ENCODE results near the gene DEFB132.
A peak's percentile ranks its signal among the peaks of the same experiment; 100 is the strongest.

Gene DEFB132

DNA sequence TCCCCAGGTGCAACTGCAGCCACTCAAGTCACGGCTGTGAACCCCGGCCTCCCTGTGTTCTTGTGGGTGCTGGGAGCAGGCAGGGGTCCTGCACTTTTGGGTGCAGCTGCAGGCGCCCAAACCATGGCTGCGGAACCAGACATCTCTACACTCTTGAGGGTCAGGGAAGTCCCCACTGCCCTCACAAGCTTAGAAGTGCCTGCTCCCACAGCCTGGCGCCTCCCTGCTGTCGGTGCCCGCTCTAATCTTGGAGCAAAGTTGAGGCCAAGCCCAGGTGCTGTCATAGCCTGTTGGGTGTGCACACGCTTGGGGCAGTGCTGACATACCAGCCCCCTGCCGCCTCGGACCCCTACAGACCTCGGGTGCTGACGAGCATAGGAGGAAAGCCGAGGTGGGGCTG lies 6.2 kb downstream of the DEFB132 start:
- DNase-seq (ENCODE audit: low read depth, low spot score) = no peak

DNA sequence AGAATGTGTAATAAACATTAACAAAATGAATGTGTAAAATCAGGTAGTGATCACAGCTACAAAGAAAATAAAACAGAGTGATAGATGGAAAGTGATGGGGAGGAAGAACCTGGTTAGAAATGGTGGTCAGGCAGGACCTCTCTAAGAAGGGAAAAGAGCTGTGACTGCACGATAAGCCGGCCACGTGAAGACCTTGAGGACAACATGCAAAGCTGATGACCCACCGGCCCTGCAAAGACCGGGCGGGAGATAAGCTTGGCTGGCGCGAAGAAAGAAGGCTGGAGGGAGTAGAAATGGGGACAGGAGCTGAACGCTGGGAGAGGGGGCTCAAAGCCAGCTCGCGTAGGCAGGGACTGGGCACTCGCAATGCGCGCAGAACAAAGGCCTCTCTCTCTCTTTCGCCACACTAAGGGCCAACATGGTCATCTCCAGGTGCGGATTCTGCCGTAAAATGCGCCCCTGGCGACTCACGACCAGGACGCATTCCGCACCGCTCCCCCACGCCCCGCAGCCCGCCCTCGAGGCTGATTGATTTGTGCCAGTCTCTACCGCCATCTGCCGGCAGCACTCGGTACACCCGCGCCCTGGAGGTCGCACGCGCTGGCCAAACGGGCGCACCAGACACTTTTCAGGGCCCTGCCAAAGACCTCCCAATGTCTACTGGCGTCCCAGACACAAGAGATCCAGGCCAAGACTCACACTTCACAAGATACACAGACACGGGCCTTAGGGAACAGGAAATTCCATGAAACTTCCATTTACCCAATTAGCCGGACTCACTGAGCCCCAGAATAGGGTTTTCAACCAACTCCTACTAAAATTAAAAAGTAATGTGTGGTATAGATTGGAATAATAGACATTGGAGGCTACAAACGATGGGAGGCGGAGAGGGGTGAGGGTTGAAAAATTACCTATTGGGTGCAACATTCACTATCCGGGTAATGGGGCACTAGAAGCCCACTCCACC lies 9.4 kb downstream of the DEFB132 start:
- peak; percentile 36 for DNase-seq (ENCODE audit: low read depth, low spot score)

DNA sequence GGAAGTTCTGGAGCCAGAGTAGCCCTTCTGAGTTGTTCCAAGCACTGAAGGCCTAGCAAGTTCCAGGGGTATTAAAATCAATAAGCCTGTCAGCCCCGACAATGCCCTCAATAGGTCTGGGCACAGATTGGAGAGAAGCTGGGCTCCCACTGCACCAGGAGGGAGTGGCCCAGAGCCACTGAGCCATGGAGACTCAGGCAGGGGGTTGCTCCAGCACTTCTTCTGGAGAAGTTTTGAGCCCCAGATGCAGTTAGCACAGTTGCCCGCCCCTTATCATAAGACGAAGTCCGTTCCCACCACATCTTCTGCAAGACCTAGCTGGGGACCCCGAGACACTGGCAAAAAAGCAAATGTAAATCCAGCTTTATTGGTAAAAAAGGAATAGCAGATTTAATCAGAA lies 13.0 kb downstream of the DEFB132 start:
- no peak for DNase-seq (ENCODE audit: low read depth, low spot score)

DNA sequence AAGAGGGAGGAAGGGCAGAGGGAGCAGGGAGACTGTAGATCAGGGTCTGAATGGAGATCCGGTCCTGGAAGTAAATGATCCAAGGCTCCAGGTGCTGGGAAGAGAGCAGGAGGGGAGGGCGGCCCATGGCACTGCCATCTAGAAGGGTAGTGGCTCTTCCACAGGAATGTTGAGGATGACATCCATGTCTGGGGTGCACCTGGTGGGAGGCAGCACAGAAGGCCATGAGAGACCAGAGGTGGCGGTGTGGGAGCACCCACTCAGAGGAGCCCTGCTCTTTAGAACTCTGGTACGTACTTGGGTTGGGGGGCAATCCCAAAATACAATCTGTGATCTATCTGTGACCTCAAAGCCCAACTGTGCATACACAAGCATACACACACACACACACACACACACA lies 13.5 kb downstream of the DEFB132 start:
- no peak for DNase-seq (ENCODE audit: low read depth, low spot score)

DNA sequence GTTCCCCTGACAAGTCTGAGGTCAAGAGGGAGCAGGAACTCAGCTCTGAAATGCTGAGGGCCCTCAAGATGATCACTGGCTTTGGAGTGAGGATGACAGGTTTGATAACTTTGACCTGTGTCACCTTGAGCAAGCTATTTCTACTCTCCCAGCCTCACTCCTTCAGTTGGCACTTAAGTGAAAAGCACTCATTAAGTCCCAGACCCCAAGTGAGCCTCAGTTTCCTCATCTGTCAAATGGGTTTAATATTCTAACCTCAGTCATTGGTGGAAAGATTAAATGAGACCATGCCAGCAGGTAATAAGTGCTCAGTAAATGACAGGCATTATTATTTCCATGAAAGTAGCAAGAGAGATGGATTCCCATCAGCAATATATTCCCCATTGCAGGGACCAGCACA lies 14.0 kb downstream of the DEFB132 start:
- no peak for DNase-seq (ENCODE audit: low read depth, low spot score)

DNA sequence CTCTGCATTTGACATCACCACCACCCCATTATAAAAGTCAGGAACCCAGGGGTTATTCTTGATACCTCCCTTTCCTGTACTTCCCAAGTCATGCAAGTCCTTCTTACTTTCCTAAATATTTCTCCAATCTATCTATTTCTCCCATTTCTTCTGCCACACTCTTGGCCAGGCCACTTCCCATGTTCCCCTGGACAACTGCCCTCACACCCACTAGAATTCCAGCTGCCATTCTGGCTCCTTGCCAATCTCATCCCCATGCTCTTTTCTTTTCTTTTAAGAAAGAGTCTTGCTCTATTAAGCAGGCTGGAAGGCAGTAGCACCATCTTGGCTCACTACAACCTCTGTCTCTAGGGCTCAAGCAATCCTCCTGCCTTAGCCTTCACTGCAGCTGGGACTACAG lies 15.2 kb downstream of the DEFB132 start:
- no peak for DNase-seq (ENCODE audit: low read depth, low spot score)

DNA sequence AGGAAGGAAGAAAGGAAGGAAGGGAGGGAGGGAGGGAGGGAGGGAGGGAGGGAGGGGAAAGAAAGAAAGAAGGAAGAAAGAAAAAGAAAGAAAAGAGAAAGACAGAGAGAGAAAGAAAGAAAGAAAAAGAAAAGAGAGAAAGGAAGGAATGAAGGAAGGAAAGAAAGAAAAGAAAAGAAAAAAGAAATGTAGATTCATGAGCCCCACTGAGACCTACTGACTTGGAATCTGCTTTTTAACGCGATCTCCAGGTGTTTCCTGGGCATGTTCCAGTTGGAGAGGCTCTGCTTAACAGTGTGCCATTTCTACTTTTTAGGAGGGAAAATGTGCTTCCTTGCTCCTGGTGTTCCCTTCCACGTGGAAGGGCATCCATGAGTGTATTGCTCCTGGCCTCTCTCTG lies 16.4 kb downstream of the DEFB132 start:
- no peak for DNase-seq (ENCODE audit: low read depth, low spot score)

DNA sequence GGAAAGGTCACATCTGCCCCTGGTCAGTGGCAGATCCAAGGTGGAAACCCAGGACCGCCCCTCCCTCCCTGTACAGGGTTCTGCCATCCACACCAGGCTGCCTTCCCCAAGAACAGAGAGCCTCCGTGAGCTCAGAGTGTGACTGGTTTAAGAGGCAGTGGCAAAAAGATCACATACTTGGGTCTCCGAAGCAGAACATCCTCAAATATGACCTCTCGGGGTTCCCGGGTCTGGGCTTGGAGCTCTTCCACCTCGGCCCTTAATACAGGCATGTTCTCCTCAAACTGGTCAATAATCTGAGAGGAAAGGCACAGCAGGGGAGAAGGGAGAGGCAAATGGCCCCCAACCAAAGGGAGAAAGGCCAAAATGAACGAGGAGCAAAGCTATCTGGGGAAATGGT lies 18.3 kb downstream of the DEFB132 start:
- no peak for DNase-seq (ENCODE audit: low read depth, low spot score)

DNA sequence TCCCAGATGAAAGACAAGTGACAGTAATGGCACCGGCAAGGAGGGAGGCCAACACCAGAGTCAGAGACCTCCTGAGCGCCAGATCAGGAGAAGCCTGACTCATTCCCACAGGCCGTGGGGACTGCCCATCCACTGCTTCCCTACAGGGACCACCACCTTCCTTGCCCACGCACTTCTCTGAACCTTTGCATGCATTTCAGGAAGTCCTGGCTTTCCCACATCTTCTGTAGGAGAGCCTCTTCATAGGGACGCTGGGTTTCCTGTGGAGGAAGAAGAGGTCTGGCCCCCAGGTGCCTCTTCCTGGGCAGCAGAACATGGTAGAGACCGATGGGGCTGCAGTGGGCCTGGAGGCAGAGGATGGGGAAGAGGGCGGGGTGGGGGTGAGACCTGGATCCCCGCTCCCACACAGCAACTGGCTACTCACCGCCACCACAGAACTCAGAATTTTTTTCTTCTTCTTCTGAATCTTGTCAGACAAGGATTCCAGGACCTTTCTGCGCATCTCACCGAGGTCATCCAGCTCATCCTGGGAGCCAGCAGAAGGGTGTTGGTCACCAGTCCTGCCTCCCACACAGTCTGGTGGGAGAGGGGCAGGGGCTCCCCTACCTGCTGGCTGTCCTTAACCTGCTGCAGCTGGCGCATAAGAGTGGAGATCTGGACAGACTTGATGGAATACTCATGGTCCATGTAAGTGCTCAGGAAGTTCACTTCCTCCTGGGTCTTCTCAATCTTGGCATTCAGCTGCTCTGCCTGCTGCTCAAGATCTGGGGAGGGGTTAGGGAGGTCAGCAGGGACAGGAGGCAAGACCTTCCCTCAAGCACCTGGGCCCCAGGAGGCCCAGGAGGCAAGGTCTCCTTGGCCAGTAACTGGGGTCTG lies 19.3 kb downstream of the DEFB132 start:
- DNase-seq (ENCODE audit: low read depth, low spot score) = no peak

DNA sequence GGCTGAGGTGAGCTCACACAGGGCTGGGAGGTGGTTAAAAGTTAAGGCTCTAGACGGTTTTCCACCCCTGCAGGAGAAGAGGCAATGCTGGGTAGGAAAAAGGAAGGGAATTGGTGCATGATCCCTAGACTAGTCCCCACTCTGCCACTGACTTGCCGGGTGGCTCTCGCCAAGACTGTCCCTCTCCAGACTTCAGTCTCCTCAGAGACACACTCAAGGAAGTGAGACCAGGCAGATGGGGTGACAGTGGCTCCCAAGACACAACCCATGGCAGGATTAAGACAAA lies 19.9 kb downstream of the DEFB132 start:
- no peak for DNase-seq (ENCODE audit: low read depth, low spot score)

DNA sequence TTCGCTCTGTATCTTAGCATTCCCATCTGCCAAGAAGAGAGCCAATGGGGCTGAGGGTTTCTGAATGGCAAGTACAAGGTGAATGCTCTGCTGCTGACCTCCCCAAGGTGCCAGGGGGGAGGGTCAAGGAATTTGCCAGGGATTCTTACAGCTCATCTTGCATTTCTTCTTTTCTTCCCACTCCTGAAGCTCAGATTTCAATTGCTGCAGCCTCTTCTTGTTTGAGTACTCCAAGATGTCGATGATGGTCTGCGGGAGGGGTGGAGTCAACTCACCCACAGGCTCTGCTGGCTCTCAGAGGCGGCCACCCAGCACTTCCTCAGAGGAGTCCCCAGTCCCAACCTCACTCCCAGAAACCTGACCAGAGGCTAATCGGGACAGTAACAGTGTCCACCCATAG lies 20.7 kb downstream of the DEFB132 start:
- no peak for DNase-seq (ENCODE audit: low read depth, low spot score)

DNA sequence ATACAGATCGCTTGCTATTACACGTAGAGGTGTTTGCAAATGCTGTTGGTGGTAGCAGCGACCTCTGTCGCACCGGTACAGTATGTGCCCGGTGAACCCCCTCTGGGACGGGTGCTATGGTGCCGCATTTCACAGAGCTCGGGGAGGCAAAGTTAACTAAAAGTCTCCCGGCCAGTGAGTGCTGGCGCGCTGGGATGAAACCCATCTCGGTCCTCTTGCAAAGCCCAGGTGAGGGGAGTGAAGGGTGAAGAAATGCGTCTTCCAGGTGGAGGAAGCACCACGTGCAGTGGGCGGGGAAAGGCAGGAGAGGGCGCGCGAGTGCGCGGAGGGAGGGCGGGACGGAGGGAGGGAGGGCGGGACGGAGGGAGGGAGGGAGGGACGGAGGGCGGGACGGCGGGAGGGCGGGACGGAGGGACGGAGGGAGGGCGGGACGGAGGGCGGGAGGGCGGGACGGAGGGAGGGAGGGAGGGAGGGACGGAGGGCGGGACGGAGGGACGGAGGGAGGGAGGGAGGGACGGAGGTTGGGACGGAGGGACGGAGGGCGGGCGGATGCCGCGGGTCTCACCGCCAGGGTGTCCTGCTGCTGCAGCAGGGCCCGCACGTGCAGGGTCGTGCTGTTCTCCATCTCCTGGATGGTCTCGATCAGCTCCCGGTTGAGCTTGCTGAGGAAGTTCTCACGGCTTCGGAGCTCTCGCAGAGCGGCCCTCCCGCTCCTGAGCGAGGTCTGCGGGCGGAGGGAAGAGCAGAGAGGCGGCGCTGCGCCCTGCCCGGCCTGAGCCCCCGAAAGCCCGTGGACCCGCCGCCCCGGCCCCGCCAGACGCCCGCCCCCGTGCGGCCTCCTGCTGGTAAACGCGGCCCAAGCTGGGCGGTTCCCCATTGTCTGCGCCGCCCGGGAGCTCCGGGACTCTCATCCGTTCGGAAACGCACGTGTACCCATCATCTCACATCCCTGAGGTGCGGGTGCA lies 21.4 kb downstream of the DEFB132 start:
- no peak for DNase-seq (ENCODE audit: low read depth, low spot score)

DNA sequence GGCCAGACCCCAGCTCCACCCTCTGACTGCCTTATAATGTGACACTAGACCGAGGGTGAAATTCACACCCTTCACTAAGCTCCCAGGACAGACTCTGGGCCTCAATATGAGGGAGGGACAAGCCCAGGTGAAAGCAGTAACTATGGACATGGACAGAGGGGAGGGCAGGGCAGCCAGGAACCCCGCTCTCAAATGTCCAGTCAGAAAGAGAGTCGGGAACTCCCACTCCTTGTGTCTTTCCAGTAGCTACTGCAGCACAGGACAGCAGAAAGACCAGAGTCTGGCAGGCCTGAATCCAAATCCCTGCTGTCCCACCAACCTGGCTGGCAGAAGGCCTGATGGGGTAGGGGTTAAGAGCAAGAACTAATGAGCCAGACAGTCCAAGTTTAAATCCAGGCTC lies 26.6 kb downstream of the DEFB132 start:
- DNase-seq (ENCODE audit: low read depth, low spot score) = no peak

DNA sequence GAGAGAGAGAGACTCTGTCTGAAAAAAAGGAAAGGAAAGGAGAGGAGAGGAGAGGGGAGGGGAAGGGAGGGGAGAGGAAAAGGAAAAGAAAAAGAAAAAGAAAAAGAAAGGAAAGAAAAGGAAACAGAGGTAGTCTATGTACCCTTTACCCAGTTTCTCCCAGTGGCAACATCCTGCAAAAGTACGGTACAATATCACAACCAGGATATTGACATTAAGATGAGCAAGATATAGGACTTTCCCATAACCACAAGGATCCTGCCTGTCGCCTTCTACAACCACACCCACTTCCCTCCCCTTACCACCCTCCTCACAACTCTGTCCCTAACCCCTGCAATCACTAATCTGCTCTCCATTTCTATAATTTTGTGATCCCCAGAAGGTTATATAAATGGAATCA lies 29.0 kb downstream of the DEFB132 start:
- DNase-seq (ENCODE audit: low read depth, low spot score) = no peak

DNA sequence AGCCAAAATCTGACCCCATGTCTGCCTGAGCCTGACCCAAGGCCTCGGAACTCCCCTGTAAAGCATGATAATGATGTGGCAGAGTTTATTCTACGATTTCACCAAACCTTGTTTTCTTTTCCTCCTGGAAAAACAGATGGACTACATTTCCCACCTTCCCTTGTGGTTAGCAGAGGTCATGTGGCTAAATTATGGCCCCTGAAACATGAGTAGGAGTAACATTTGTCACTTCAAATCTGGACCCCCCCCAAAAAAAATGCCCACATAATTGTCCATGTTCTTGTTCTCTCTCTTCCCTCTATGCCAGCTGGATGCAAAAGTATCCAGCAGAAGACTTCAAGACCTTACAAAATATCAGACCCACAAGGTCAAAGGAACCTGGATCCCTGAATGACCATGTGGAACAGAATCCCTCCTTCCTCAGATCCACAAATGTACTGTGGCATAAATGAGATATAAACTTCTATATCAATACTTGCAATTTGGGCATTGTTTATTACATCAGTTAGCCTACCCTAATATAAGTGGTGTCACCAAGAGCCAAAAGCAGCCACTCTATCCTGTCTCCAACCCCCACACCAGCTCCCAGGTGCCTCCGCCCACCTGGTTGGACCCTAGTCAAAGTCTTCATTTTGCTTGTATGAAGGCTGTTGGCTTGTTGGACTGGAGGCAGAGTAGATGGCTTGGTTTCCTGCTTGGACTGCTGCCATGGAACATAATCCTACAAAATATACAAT lies 31.6 kb downstream of the DEFB132 start:
- DNase-seq (ENCODE audit: low read depth, low spot score) = no peak

DNA sequence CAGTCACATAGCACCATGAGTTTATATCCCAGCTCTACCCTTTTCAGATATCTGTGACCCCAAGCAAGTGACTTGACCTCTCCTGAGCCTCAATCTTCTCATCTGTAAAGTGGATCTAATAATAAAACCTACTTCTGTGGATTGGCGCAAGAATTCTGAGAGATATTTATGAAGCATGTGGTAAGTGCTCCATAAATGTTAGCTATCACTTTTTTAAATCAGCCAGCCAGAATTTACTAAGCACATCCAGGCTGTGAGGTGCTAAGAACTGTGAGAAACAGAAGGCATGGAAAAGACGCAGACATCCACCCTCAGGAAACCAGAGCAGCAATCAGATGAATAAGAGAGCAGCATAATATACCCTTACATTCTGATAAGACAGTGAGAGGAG lies 32.2 kb downstream of the DEFB132 start:
- DNase-seq (ENCODE audit: low read depth, low spot score) = no peak

DNA sequence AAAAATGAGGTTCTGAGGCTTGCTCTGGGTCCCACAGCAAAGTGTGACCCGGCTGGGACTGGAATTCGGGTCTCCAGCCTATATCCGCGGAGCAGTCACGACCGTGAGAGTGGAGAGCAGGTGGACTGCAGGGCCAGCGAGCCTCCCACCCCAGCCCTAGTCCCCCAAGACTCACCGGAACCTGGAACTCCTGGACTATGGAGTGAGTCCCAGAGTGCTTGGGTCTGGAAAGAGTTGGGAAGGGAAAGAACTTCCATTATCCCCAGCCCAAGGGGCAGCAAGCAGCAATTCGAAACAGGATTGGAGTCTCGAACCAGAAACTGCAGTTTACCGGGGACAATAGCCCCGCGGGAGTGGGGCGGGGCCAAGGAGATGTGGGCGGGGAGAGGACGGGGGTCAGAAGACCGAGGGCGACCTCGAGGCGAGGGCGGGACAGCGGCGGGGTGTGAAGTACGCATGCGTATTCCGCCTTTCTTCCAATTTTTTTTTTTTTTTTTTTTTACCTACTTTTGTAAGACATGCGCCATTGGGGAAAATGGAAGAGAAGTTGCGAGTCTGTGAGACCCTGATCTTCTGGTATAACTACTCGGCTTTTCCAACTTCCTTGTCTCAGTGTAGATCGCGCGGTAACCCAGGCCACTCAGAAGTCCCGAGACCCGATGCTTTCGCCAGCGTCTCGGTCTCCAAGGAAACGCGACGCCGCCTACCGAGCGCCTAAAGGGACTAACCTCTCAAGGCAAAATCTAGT lies 32.7 kb downstream of the DEFB132 start, which contains the start of gene C20orf96:
Gene C20orf96, minus strand, starts transcription at position 667 of the 748 bp plus-strand sequence. Its CDS starts 140 bp downstream, at position 527.
- peak; percentile 87 for DNase-seq (ENCODE audit: low read depth, low spot score)

DNA sequence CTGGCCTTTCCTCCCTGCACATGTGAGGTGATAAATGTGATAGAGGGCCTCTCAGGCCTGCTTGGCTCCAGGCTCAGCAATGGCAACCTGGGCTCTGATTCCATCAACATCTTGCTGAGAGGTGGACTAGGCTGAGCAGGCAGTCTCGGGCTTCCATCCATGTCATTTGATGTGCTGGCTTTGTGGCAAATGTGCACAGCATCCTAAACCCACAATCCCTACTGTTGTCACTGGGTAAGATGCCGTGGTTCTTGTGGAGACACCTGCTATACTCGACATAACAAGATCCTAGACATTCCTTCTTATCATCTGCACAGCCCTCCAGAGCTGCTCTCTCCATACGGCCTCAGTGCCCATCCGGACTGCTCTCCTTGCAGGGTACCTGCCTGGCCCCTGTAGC lies 37.1 kb downstream of the DEFB132 start:
- no peak for DNase-seq (ENCODE audit: low read depth, low spot score)

DNA sequence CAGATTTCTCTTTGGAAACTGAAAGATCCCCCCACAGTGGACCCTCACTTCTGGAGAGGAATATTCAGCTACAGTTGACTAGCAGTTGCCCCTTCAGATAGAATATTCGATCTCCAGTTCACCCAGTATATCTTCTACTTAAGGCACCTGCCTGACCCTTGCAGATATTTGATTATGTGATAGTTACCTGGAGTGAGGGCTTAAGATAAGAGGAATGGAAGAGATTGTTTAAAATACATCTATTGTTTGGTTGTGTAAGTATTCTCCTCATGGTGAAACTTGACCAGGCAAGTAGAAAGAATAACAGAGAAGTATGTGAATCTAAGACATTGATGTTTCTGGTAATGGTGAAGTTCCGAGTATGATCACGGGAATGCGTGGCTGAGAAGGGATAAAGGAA lies 38.3 kb downstream of the DEFB132 start:
- DNase-seq (ENCODE audit: low read depth, low spot score) = no peak
